Peyer's patch (tissue), 4 donors: ENCODE results near the gene C20orf173.

Experiments used
- POLR2A ChIP-seq, 2 donors: fragments of 450-650 bp; IDR thresholded peaks; one replicate each; pipeline ENCODE4 v1.5.1; 2017; ENCODE audit warnings: antibody characterized with exemption in 2 of 2, mild to moderate bottlenecking in 2 of 2, moderate library complexity in 2 of 2
- TF ChIP-seq, protein P1 (sequence below), 6 experiments: fragments of 450-650 bp in 4 of 6; fragments of 200-600 bp in 2 of 6; sonication (generic) in 1 of 6; IDR thresholded peaks; one replicate each; pipeline ENCODE4 v1.5.1; 2017 to 2019; ENCODE audit warnings: antibody characterized with exemption in 6 of 6, mild to moderate bottlenecking in 3 of 6, moderate library complexity in 1 of 6

- TF ChIP-seq, protein P1, sequence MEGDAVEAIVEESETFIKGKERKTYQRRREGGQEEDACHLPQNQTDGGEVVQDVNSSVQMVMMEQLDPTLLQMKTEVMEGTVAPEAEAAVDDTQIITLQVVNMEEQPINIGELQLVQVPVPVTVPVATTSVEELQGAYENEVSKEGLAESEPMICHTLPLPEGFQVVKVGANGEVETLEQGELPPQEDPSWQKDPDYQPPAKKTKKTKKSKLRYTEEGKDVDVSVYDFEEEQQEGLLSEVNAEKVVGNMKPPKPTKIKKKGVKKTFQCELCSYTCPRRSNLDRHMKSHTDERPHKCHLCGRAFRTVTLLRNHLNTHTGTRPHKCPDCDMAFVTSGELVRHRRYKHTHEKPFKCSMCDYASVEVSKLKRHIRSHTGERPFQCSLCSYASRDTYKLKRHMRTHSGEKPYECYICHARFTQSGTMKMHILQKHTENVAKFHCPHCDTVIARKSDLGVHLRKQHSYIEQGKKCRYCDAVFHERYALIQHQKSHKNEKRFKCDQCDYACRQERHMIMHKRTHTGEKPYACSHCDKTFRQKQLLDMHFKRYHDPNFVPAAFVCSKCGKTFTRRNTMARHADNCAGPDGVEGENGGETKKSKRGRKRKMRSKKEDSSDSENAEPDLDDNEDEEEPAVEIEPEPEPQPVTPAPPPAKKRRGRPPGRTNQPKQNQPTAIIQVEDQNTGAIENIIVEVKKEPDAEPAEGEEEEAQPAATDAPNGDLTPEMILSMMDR (IDR thresholded peaks at IDR 0.05) = no peak
- TF ChIP-seq POLR2A (IDR thresholded peaks at IDR 0.05) = no peak
Observed at GRCh38 chr20:35542990-35543389, 13.5 kb upstream of the C20orf173 start.
